MM.1S (cell line): Measurements from ENCODE around the gene GLS.

Source experiments
- EZH2phosphoT487 ChIP-seq: fragments of 300-600 bp; sonication (generic); IDR thresholded peaks from 2 replicates; pipeline ENCODE4 v1.6.1; 2018; ENCODE audit warnings: antibody characterized with exemption, low read length
- TF ChIP-seq, protein P1 (sequence below): fragments of 300-600 bp; sonication (generic); IDR thresholded peaks from 2 replicates; pipeline ENCODE4 v1.5.1; 2016; ENCODE audit warnings: antibody characterized with exemption, low read length, mixed read lengths

DNA sequence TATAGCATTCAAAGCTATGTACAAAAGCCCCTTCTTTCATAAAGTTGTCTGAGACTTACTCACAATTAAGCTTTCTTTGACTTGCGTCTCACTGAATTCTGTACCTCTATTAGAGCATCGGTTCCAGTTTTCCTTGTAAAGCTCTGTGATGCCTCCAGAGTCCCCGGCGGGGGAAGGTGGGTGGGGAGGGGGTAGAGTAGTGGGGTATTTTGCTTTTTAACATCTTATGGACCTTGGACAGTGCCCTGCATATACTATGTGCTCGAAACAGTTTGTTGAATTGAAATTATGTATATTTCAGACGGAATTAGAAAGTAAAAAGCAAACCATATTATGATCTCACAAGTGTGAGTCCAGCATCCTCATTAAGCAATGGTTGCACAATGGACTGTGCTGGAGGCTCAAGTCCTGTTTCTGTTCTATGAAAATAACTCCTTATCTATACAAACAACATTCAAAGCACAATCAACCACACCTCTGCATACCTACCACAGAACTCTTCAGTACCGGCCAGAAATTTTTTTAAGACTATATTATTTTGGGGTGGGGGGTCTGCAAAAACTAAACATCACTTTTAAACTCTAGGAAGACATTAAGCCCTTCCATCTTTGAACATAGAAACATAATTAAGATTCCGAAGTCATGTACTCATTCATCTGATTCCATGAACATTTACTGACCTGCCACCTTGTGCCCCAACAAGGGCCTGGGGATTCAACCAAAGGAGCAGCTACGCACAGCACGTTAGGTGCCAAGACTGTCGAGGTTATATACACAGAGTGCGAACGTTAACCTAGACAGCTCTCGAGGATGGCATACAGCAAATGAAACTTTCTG is 132.4 kb downstream of the GLS start:
- no peak for TF ChIP-seq EZH2phosphoT487
- TF ChIP-seq, protein P1, sequence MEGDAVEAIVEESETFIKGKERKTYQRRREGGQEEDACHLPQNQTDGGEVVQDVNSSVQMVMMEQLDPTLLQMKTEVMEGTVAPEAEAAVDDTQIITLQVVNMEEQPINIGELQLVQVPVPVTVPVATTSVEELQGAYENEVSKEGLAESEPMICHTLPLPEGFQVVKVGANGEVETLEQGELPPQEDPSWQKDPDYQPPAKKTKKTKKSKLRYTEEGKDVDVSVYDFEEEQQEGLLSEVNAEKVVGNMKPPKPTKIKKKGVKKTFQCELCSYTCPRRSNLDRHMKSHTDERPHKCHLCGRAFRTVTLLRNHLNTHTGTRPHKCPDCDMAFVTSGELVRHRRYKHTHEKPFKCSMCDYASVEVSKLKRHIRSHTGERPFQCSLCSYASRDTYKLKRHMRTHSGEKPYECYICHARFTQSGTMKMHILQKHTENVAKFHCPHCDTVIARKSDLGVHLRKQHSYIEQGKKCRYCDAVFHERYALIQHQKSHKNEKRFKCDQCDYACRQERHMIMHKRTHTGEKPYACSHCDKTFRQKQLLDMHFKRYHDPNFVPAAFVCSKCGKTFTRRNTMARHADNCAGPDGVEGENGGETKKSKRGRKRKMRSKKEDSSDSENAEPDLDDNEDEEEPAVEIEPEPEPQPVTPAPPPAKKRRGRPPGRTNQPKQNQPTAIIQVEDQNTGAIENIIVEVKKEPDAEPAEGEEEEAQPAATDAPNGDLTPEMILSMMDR = no peak
